Measurements from ENCODE around the gene WNT3A. TPM values are rescaled to one million over a fixed set of nuclear protein-coding genes. Genes with fewer than 3 reads are reported as not detected.

WNT3A gene
- polyA plus RNA-seq, 1 donor (not counting 4 experiments of a cell fraction or from before 2014, with no cell fraction given), result 0.07 TPM

GRCh38 chr1:228098323-228098931, 91.6 kb downstream of the WNT3A start:
- dilution Hi-C loops (cut with MboI; ENCODE audit: extremely low pct_ligation_motif_present, low sequenced_read_pairs), result no loop called here
- no peak for DNase-seq (ENCODE audit: low read depth, low spot score)
- peaks cover 27 to 40% of the 10 kb centered on the region in 2 experiments for H3K36me3 ChIP-seq (ENCODE audit: control insufficient read depth in 2 of 2, extremely low read depth in 1 of 2, insufficient read depth in 2 of 2, low read length in 2 of 2)
- H3K9ac ChIP-seq (ENCODE audit: control insufficient read depth, extremely low read depth, insufficient read depth, low read length), result no peak overlapping the region
- peaks cover 81% of the 10 kb centered on the region for H3K79me2 ChIP-seq (ENCODE audit: control insufficient read depth, insufficient read depth, low read length)
- H3K27me3 ChIP-seq (ENCODE audit: control insufficient read depth, extremely low read depth, insufficient read depth, low read length), result no peaks in the 10 kb centered on the region
- peaks cover 5% of the 10 kb centered on the region for H3K9me3 ChIP-seq (ENCODE audit: control insufficient read depth, low read depth, low read length)
- H4K20me1 ChIP-seq (ENCODE audit: control insufficient read depth, extremely low read depth, insufficient read depth, low read length), result peaks cover 58% of the 10 kb centered on the region
- no peak for FAIRE-seq
- H3K4me3 ChIP-seq (ENCODE audit: control insufficient read depth in 2 of 3, extremely low read depth in 1 of 3, insufficient read depth in 2 of 3, low read depth in 1 of 3, low read length in 3 of 3), result no peak overlapping the region
- no peak overlapping the region for H2AFZ ChIP-seq (ENCODE audit: control insufficient read depth, low read length)
- H3K4me2 ChIP-seq (ENCODE audit: control insufficient read depth, extremely low read depth, insufficient read depth, low read depth, low read length), result no peak overlapping the region
- TF ChIP-seq, protein P1, sequence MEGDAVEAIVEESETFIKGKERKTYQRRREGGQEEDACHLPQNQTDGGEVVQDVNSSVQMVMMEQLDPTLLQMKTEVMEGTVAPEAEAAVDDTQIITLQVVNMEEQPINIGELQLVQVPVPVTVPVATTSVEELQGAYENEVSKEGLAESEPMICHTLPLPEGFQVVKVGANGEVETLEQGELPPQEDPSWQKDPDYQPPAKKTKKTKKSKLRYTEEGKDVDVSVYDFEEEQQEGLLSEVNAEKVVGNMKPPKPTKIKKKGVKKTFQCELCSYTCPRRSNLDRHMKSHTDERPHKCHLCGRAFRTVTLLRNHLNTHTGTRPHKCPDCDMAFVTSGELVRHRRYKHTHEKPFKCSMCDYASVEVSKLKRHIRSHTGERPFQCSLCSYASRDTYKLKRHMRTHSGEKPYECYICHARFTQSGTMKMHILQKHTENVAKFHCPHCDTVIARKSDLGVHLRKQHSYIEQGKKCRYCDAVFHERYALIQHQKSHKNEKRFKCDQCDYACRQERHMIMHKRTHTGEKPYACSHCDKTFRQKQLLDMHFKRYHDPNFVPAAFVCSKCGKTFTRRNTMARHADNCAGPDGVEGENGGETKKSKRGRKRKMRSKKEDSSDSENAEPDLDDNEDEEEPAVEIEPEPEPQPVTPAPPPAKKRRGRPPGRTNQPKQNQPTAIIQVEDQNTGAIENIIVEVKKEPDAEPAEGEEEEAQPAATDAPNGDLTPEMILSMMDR (optimal IDR thresholded peaks at IDR 0.05 in 1 of 3, IDR thresholded peaks at IDR 0.05 in 1 of 3, conservative IDR thresholded peaks at IDR 0.05 in 1 of 3; ENCODE audit: extremely low read depth in 1 of 3, insufficient read depth in 2 of 3, low read length in 3 of 3), result no peak
- TF ChIP-seq EZH2 (IDR thresholded peaks at IDR 0.05; ENCODE audit: low read length), result no peak
- no peak overlapping the region for H3K27ac ChIP-seq (ENCODE audit: control insufficient read depth, insufficient read depth, low read length)
- H3K4me1 ChIP-seq (ENCODE audit: control insufficient read depth, extremely low read depth, insufficient read depth, low read length), result no peaks in the 10 kb centered on the region
- peaks cover 4% of the 10 kb centered on the region for H3K9me1 ChIP-seq (ENCODE audit: control insufficient read depth, extremely low read depth, insufficient read depth, low read length)

DNA sequence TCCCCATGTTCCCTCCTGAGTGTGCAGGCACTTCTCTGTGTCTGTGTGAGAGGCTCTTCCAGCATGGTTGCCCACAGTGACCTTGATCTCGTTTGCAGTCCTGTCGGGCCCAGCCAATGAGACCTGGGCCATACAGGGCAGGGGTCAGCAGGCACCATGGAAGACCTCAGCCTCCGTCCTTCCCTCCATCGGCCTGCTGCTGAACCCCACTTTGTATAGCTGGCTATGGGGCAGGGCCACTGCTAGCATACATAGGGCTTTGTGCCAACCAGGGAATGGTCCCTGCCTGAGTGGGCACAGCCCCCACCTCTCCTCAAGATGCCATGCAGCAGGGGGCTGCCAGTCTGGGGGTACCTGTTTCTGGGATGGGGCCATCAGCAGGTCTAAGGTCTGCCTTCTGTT, 92.5 kb downstream of the WNT3A start:
- TF ChIP-seq, protein P1 (optimal IDR thresholded peaks at IDR 0.05 in 1 of 3, IDR thresholded peaks at IDR 0.05 in 1 of 3, conservative IDR thresholded peaks at IDR 0.05 in 1 of 3; ENCODE audit: extremely low read depth in 1 of 3, insufficient read depth in 2 of 3, low read length in 3 of 3), result no peak
- no peak for TF ChIP-seq EZH2 (IDR thresholded peaks at IDR 0.05; ENCODE audit: low read length)
- Histone ChIP-seq H3K4me2 (ENCODE audit: control insufficient read depth, extremely low read depth, insufficient read depth, low read depth, low read length) (no peak overlapping the region), H3K4me3 (ENCODE audit: control insufficient read depth in 2 of 3, extremely low read depth in 1 of 3, insufficient read depth in 2 of 3, low read depth in 1 of 3, low read length in 3 of 3) (no peak overlapping the region), H3K27me3 (ENCODE audit: control insufficient read depth, extremely low read depth, insufficient read depth, low read length) (no peaks in the 10 kb centered on the region), H4K20me1 (ENCODE audit: control insufficient read depth, extremely low read depth, insufficient read depth, low read length) (peaks cover 52% of the 10 kb centered on the region), H3K79me2 (ENCODE audit: control insufficient read depth, insufficient read depth, low read length) (peaks cover 72% of the 10 kb centered on the region), H3K9me3 (ENCODE audit: control insufficient read depth, low read depth, low read length) (peaks cover 2% of the 10 kb centered on the region), H3K9me1 (ENCODE audit: control insufficient read depth, extremely low read depth, insufficient read depth, low read length) (peaks cover 4% of the 10 kb centered on the region), H3K27ac (ENCODE audit: control insufficient read depth, insufficient read depth, low read length) (no peak overlapping the region), H2AFZ (ENCODE audit: control insufficient read depth, low read length) (no peak overlapping the region), H3K9ac (ENCODE audit: control insufficient read depth, extremely low read depth, insufficient read depth, low read length) (no peak overlapping the region), H3K36me3 (ENCODE audit: control insufficient read depth in 2 of 2, extremely low read depth in 1 of 2, insufficient read depth in 2 of 2, low read length in 2 of 2) (peaks cover 27 to 35% of the 10 kb centered on the region in 2 experiments), H3K4me1 (ENCODE audit: control insufficient read depth, extremely low read depth, insufficient read depth, low read length) (peaks cover 5% of the 10 kb centered on the region)
- no peak for DNase-seq (ENCODE audit: low read depth, low spot score)
- dilution Hi-C loops (cut with MboI; ENCODE audit: extremely low pct_ligation_motif_present, low sequenced_read_pairs), result no loop called here
- no peak for FAIRE-seq

Data from keratinocyte (primary cell).